AG04449 (cell line): ENCODE measurements around the gene CBLL1.

Source experiments
- CTCF ChIA-PET: fragments of 350-600 bp; formaldehyde crosslinking; extraction: SDS; loops from one replicate; lab custom pipeline; 2021; ENCODE audit warnings: antibody characterized with exemption; lab: Yijun Ruan, JAX
- POLR2A ChIA-PET: fragments of 400-600, 350-600 bp; formaldehyde crosslinking; extraction: SDS; loops from one replicate; lab custom pipeline; 2020; ENCODE audit warnings: antibody characterized with exemption, inconsistent platforms; lab: Yijun Ruan, JAX
- DNase-seq: peaks from one replicate; pipeline ENCODE4 v3.0.0-alpha.2; 2010; ENCODE audit warnings: low read depth, low spot score
- H3K4me3 ChIP-seq: 2 replicates; pipeline ENCODE4 v1.5.1; 2011; ENCODE audit warnings: low read depth, mild to moderate bottlenecking, control low read depth, low read length
- TF ChIP-seq, protein P1 (sequence below): IDR thresholded peaks from one replicate; pipeline ENCODE4 v1.5.1; 2011; ENCODE audit warnings: mild to moderate bottlenecking, moderate library complexity, low read length, control low read depth, inconsistent platforms; ENCODE audit not compliant: insufficient read depth; ENCODE audit errors: missing control alignments

The CBLL1 gene, protein sequence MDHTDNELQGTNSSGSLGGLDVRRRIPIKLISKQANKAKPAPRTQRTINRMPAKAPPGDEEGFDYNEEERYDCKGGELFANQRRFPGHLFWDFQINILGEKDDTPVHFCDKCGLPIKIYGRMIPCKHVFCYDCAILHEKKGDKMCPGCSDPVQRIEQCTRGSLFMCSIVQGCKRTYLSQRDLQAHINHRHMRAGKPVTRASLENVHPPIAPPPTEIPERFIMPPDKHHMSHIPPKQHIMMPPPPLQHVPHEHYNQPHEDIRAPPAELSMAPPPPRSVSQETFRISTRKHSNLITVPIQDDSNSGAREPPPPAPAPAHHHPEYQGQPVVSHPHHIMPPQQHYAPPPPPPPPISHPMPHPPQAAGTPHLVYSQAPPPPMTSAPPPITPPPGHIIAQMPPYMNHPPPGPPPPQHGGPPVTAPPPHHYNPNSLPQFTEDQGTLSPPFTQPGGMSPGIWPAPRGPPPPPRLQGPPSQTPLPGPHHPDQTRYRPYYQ

DNA sequence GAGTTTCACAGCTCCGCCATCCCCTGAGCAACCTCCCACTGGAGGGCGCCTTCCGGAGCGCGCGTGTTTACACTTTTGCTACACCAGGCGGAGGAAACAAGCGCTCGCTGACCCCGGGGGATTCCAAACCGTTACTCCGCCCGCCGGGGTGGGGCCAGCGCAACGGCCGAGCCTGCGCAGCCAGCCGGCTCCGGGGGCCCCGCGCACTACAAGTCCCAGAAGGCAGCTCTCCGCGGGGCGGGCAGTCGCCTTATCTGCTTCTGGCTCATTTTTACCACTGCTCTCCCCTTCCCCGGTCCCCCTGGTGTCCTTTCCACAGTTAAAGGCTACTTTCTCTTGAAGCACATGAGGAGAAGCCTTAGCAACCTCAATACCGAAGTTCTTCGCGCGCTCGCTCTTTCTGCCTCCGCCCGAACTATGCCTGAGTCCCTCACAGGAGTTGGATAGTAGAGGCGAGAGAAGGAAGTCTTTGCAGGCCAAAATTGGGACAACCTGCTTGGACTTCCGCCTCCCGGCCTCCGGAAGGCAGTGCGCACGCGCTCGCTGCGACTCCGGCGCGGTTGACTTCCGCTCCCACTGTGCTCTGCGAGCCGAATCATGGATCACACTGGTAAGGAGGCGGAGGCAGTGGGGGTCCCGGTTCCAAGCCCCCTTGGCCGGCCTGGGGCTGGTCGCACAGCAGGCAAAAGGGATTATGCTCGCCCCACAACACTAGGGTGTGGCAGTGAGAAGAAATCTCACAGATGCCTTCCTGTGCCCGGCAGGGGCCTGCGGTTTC lies at the start of gene CBLL1:
Gene CBLL1 (plus strand): TSS at position 576 of the 778 bp plus-strand sequence. CDS start 22 bp downstream, at position 598.
- DNase-seq: peak; percentile 63
- CTCF ChIA-PET: interaction anchor here (0.6 to 6.2 kb wide), 36 partner anchors 9 to 557 kb away, joined by 3 to 82 read pairs (median 4); partner anchors contain the start of gene DLD
- H3K4me3 ChIP-seq: peak within 1 kb of the TSS; percentile 98
- POLR2A ChIA-PET: interaction anchor here (0.6 to 1.5 kb wide), 4 partner anchors 91 to 135 kb away, joined by 3 to 9 read pairs (median 5); no protein-coding TSS in a partner anchor
- TF ChIP-seq, protein P1, sequence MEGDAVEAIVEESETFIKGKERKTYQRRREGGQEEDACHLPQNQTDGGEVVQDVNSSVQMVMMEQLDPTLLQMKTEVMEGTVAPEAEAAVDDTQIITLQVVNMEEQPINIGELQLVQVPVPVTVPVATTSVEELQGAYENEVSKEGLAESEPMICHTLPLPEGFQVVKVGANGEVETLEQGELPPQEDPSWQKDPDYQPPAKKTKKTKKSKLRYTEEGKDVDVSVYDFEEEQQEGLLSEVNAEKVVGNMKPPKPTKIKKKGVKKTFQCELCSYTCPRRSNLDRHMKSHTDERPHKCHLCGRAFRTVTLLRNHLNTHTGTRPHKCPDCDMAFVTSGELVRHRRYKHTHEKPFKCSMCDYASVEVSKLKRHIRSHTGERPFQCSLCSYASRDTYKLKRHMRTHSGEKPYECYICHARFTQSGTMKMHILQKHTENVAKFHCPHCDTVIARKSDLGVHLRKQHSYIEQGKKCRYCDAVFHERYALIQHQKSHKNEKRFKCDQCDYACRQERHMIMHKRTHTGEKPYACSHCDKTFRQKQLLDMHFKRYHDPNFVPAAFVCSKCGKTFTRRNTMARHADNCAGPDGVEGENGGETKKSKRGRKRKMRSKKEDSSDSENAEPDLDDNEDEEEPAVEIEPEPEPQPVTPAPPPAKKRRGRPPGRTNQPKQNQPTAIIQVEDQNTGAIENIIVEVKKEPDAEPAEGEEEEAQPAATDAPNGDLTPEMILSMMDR: peak; percentile 89

DNA sequence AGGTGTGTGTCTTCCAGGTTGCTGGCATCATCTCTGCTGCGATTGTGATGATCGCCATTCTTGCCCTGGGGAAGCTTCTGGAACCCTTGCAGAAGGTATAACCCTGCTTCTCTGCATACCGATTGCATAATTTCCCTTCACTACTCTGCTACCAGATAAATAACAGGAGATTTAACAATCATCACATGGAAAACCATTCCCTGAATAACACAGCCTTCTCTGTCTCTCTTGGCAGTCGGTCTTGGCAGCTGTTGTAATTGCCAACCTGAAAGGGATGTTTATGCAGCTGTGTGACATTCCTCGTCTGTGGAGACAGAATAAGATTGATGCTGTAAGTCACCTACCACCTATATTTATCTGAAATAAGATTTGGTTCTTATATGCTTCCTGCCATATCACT lies 49.6 kb upstream of the CBLL1 start:
- TF ChIP-seq, protein P1: no peak
- no peak overlapping the region for H3K4me3 ChIP-seq
- CTCF ChIA-PET: interaction anchor here (1.5 kb wide), 2 partner anchors 31 to 231 kb away, joined by 3 to 4 read pairs; no protein-coding TSS in a partner anchor
- DNase-seq: no peak
- POLR2A ChIA-PET: no interaction called here

DNA sequence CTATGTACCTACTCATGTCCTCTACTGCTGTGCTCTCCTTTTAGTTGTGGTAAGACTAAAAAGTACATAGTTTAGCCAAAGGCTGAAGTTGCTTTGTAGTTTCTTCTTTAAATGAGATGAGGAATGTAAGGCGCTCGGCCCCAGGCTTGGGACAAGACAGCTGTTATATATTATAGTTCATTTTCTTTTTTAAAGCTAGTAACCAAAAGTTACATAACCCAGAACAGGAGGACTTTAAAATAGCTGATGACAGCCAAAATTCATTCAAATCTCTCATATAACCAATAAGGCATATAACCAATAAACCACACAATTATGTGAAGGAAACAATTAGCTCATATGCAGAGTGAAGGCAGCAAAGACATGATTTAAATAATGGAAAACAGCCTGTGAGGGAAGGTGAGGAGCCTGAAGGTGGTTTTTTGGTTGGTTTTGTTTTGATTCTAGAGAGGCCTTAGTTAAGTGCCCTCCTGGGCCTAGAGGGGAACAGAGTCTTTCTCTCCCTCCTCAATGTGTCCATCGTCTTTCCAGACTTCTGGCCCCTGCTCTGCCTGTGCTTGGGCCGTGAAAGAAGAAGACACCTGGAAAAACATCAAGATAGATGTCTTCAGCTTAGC lies 47.5 kb upstream of the CBLL1 start:
- no peak overlapping the region for H3K4me3 ChIP-seq
- DNase-seq: no peak
- TF ChIP-seq, protein P1: no peak
- POLR2A ChIA-PET: no interaction called here
- CTCF ChIA-PET: interaction anchor here (1.0 kb wide), 1 partner anchor 30 kb away, joined by 3 read pairs; no protein-coding TSS in a partner anchor

DNA sequence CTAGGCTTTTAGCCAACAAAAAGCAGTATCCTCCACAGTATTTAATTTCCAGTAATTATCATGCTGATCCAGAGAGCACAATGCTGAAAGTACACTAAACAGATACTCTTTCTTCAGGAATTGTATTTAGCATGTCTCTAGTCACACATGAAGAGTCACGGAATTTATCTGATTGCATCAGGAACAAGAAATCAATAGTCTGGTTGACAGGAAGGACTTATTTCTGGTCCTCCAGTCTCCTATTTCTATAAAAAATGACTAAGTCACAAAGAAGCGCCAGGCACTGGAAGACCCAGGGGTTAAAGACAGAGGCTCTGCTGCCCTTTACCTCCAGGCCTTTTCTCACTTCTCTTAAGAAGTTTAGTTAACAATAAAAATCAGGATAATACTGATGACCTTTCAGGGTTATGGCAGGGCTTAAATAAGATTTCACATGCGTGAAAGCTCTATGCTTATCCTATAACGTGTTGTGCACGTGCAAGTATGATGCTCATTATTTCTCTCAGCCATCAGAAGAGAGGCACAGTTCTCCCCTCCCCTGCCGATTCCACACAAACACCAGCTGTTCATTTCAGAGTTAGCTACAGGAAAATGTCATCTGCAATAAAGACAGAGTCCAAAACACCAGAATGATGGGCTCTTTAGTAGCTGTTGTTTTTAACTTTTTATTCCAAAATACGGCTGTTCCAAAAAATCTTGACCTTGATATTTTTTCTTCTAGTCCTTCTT lies 46.5 kb upstream of the CBLL1 start:
- no peak overlapping the region for H3K4me3 ChIP-seq
- CTCF ChIA-PET: interaction anchor here (0.9 kb wide), 1 partner anchor 26 kb away, joined by 3 read pairs; no protein-coding TSS in a partner anchor
- TF ChIP-seq, protein P1: no peak
- POLR2A ChIA-PET: no interaction called here
- DNase-seq: no peak

DNA sequence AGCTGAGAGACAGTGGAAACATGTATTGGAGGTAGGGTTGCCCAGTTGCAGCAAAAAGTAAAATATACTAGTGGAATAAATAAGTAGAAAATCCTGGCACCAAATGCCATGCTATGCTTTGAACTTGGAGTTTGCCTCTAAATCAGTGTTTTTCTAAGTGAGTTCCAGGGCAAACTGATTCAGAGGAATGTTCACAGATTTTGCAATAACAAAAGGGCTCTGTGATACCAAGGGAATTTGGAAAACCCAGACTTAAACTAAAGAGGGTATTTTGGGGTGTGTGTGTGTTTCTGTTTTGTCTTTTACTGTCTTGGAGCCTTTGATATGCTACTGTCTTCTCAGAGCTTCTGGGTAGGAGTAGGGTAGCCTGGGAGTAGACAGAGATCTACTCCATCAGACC lies 43.4 kb upstream of the CBLL1 start:
- TF ChIP-seq, protein P1: no peak
- DNase-seq: no peak
- no peak overlapping the region for H3K4me3 ChIP-seq
- POLR2A ChIA-PET: no interaction called here
- CTCF ChIA-PET: interaction anchor here (0.9 kb wide), 1 partner anchor 8 kb away, joined by 3 read pairs; no protein-coding TSS in a partner anchor
